ENCODE data around the gene KIF5A.

The KIF5A gene

GRCh38 chr12:57593187-57593586, 43.3 kb downstream of the KIF5A start:
- Histone ChIP-seq H3K27me3 (ENCODE audit: insufficient read depth, insufficient read length) (no peaks in the 10 kb centered on the region), H3K36me3 (ENCODE audit: insufficient read depth, insufficient read length, low read length) (peaks cover 39% of the 10 kb centered on the region), H3K9me3 (ENCODE audit: insufficient read depth, low read length) (no peaks in the 10 kb centered on the region), H3K9ac (ENCODE audit: insufficient read length, low read depth) (no peak overlapping the region), H3K4me1 (ENCODE audit: insufficient read depth, insufficient read length) (no peaks in the 10 kb centered on the region), H3K4me3 (ENCODE audit: insufficient read length, low read depth) (no peak overlapping the region)
- TF ChIP-seq ZNF274 (IDR thresholded peaks at IDR 0.05; ENCODE audit: low read depth, low read length) (no peak), SUZ12 (IDR thresholded peaks at IDR 0.05; ENCODE audit: extremely low read depth, insufficient read depth, insufficient read length) (no peak), YY1 (IDR thresholded peaks at IDR 0.05; ENCODE audit: insufficient read depth, insufficient read length) (no peak)
- no peak for DNase-seq (ENCODE audit: low read depth, low spot score)

GRCh38 chr12:57600395-57600794, 50.6 kb downstream of the KIF5A start:
- no peak for TF ChIP-seq ZNF274 (IDR thresholded peaks at IDR 0.05; ENCODE audit: low read depth, low read length)
- no peak for TF ChIP-seq SUZ12 (IDR thresholded peaks at IDR 0.05; ENCODE audit: extremely low read depth, insufficient read depth, insufficient read length)
- TF ChIP-seq YY1 (IDR thresholded peaks at IDR 0.05; ENCODE audit: insufficient read depth, insufficient read length): no peak
- Histone ChIP-seq H3K4me1 (ENCODE audit: insufficient read depth, insufficient read length) (peaks cover 3% of the 10 kb centered on the region), H3K9me3 (ENCODE audit: insufficient read depth, low read length) (no peaks in the 10 kb centered on the region), H3K27me3 (ENCODE audit: insufficient read depth, insufficient read length) (no peaks in the 10 kb centered on the region), H3K9ac (ENCODE audit: insufficient read length, low read depth) (no peak overlapping the region), H3K4me3 (ENCODE audit: insufficient read length, low read depth) (no peak overlapping the region), H3K36me3 (ENCODE audit: insufficient read depth, insufficient read length, low read length) (peaks cover 71% of the 10 kb centered on the region)
- DNase-seq (ENCODE audit: low read depth, low spot score): no peak

GRCh38 chr12:57602544-57602943, 52.7 kb downstream of the KIF5A start:
- peaks cover 3% of the 10 kb centered on the region for H3K4me1 ChIP-seq (ENCODE audit: insufficient read depth, insufficient read length)
- peaks cover 66% of the 10 kb centered on the region for H3K36me3 ChIP-seq (ENCODE audit: insufficient read depth, insufficient read length, low read length)
- H3K4me3 ChIP-seq (ENCODE audit: insufficient read length, low read depth): no peak overlapping the region
- no peaks in the 10 kb centered on the region for H3K9me3 ChIP-seq (ENCODE audit: insufficient read depth, low read length)
- TF ChIP-seq ZNF274 (IDR thresholded peaks at IDR 0.05; ENCODE audit: low read depth, low read length) (no peak), SUZ12 (IDR thresholded peaks at IDR 0.05; ENCODE audit: extremely low read depth, insufficient read depth, insufficient read length) (no peak), YY1 (IDR thresholded peaks at IDR 0.05; ENCODE audit: insufficient read depth, insufficient read length) (no peak)
- no peaks in the 10 kb centered on the region for H3K27me3 ChIP-seq (ENCODE audit: insufficient read depth, insufficient read length)
- no peak overlapping the region for H3K9ac ChIP-seq (ENCODE audit: insufficient read length, low read depth)
- no peak for DNase-seq (ENCODE audit: low read depth, low spot score)

- H3K9me3 ChIP-seq (ENCODE audit: insufficient read depth, low read length): no peaks in the 10 kb centered on the region
- no peaks in the 10 kb centered on the region for H3K27me3 ChIP-seq (ENCODE audit: insufficient read depth, insufficient read length)
- no peak for DNase-seq (ENCODE audit: low read depth, low spot score)
- peaks cover 66% of the 10 kb centered on the region for H3K36me3 ChIP-seq (ENCODE audit: insufficient read depth, insufficient read length, low read length)
- peak overlapping the region; percentile 66 for H3K9ac ChIP-seq (ENCODE audit: insufficient read length, low read depth)
- H3K4me1 ChIP-seq (ENCODE audit: insufficient read depth, insufficient read length): peaks cover 3% of the 10 kb centered on the region
- no peak overlapping the region for H3K4me3 ChIP-seq (ENCODE audit: insufficient read length, low read depth)
- no peak for TF ChIP-seq SUZ12 (IDR thresholded peaks at IDR 0.05; ENCODE audit: extremely low read depth, insufficient read depth, insufficient read length)
- TF ChIP-seq YY1 (IDR thresholded peaks at IDR 0.05; ENCODE audit: insufficient read depth, insufficient read length): no peak
- TF ChIP-seq ZNF274 (IDR thresholded peaks at IDR 0.05; ENCODE audit: low read depth, low read length): no peak
Observed at GRCh38 chr12:57603324-57603723, 53.5 kb downstream of the KIF5A start.

GRCh38 chr12:57603815-57604453, 54.1 kb downstream of the KIF5A start:
- peak overlapping the region; percentile 86 for H3K4me3 ChIP-seq (ENCODE audit: insufficient read length, low read depth)
- H3K27me3 ChIP-seq (ENCODE audit: insufficient read depth, insufficient read length): no peaks in the 10 kb centered on the region
- no peak for TF ChIP-seq ZNF274 (IDR thresholded peaks at IDR 0.05; ENCODE audit: low read depth, low read length)
- TF ChIP-seq SUZ12 (IDR thresholded peaks at IDR 0.05; ENCODE audit: extremely low read depth, insufficient read depth, insufficient read length): no peak
- TF ChIP-seq YY1 (IDR thresholded peaks at IDR 0.05; ENCODE audit: insufficient read depth, insufficient read length): no peak
- peak overlapping the region; percentile 94 for H3K9ac ChIP-seq (ENCODE audit: insufficient read length, low read depth)
- no peaks in the 10 kb centered on the region for H3K9me3 ChIP-seq (ENCODE audit: insufficient read depth, low read length)
- peaks cover 7% of the 10 kb centered on the region for H3K4me1 ChIP-seq (ENCODE audit: insufficient read depth, insufficient read length)
- peaks cover 68% of the 10 kb centered on the region for H3K36me3 ChIP-seq (ENCODE audit: insufficient read depth, insufficient read length, low read length)
- DNase-seq (ENCODE audit: low read depth, low spot score): no peak

- Histone ChIP-seq H3K27me3 (ENCODE audit: insufficient read depth, insufficient read length) (no peaks in the 10 kb centered on the region), H3K4me1 (ENCODE audit: insufficient read depth, insufficient read length) (peaks cover 8% of the 10 kb centered on the region), H3K9me3 (ENCODE audit: insufficient read depth, low read length) (no peaks in the 10 kb centered on the region), H3K9ac (ENCODE audit: insufficient read length, low read depth) (peak within 1 kb of the TSS; percentile 94), H3K36me3 (ENCODE audit: insufficient read depth, insufficient read length, low read length) (peaks cover 65% of the 10 kb centered on the region), H3K4me3 (ENCODE audit: insufficient read length, low read depth) (peak within 1 kb of the TSS; percentile 86)
- no peak for DNase-seq (ENCODE audit: low read depth, low spot score)
- TF ChIP-seq SUZ12 (IDR thresholded peaks at IDR 0.05; ENCODE audit: extremely low read depth, insufficient read depth, insufficient read length) (no peak), YY1 (IDR thresholded peaks at IDR 0.05; ENCODE audit: insufficient read depth, insufficient read length) (peak; percentile 50), ZNF274 (IDR thresholded peaks at IDR 0.05; ENCODE audit: low read depth, low read length) (no peak)
Observed at GRCh38 chr12:57604454-57604991, 54.7 kb downstream of the KIF5A start, which contains the start of gene DTX3. TSS of gene DTX3 (plus strand) at chr12:57604824. CDS start at chr12:57606518, 1,694 bp downstream.

- peaks cover 58% of the 10 kb centered on the region for H3K36me3 ChIP-seq (ENCODE audit: insufficient read depth, insufficient read length, low read length)
- H3K9ac ChIP-seq (ENCODE audit: insufficient read length, low read depth): peak overlapping the region; percentile 91
- DNase-seq (ENCODE audit: low read depth, low spot score): no peak
- H3K27me3 ChIP-seq (ENCODE audit: insufficient read depth, insufficient read length): no peaks in the 10 kb centered on the region
- peaks cover 8% of the 10 kb centered on the region for H3K4me1 ChIP-seq (ENCODE audit: insufficient read depth, insufficient read length)
- TF ChIP-seq ZNF274 (IDR thresholded peaks at IDR 0.05; ENCODE audit: low read depth, low read length): no peak
- no peak for TF ChIP-seq SUZ12 (IDR thresholded peaks at IDR 0.05; ENCODE audit: extremely low read depth, insufficient read depth, insufficient read length)
- no peak for TF ChIP-seq YY1 (IDR thresholded peaks at IDR 0.05; ENCODE audit: insufficient read depth, insufficient read length)
- H3K4me3 ChIP-seq (ENCODE audit: insufficient read length, low read depth): peak overlapping the region; percentile 86
- no peaks in the 10 kb centered on the region for H3K9me3 ChIP-seq (ENCODE audit: insufficient read depth, low read length)
Observed at GRCh38 chr12:57604992-57605810, 55.4 kb downstream of the KIF5A start.

All from NT2/D1 (cell line).